ENCODE data around the gene SLC22A31.
A peak's percentile ranks its signal among the peaks of the same experiment; 100 is the strongest.

The SLC22A31 gene

DNA sequence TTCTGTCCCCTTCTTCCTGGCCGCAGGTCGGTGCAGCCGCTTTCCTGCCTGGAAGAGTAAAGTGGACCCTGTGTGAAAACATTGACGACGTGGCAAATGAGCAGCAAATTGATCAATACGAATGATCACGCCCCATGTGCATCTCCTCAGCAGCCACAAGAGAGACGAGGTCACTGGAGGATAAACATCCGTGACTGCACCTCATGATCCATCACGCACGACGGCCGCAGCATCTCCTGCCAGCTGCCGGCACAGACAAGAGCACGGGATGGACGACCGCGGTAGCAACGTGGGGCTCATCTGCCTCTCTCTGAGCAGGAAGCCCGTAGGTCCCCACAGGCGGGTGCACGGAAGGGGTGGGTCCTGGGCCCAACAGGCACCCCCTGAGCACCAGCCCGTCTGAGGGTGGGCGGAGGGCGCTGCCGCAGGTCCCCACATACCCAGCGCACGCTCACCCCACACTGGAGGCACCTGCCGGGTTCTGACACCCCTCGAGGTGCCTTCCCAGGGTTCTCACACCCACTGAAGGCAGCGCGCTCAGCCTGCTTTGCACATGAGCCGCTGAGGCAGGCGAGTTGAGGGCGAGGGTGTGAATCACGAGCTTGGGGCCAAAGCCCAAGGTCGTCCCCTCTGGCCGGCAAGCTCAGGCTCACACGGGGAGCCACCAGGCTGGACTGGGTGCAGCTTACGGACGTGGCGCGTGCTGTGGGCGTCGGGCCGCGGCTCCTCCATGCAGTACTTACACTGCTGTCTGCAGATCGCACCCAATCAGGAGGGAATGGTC is 41.1 kb downstream of the SLC22A31 start:
- H3K4me1 ChIP-seq (ENCODE audit: control extremely low read depth in 1 of 4, control insufficient read depth in 4 of 4, insufficient read depth in 4 of 4, low read length in 3 of 4), result peaks cover 0 to 27% (median 17%) of the 10 kb centered on the region in 4 experiments
- no peak overlapping the region for H3K4me3 ChIP-seq (ENCODE audit: control insufficient read depth in 1 of 7, extremely low read depth in 1 of 7, insufficient read depth in 4 of 7, low read depth in 2 of 7, low read length in 6 of 7)
- no peak overlapping the region for H3K27ac ChIP-seq (ENCODE audit: insufficient read depth in 1 of 2, low read depth in 1 of 2, low read length in 2 of 2, poor library complexity in 1 of 2, severe bottlenecking in 2 of 2)
- no peak for DNase-seq
- H3K27me3 ChIP-seq (replicated peaks in 2 of 5; ENCODE audit: control insufficient read depth in 4 of 5, insufficient read depth in 5 of 5, low read length in 4 of 5), result no peaks in the 10 kb centered on the region
- no peaks in the 10 kb centered on the region for H3K9me3 ChIP-seq (ENCODE audit: control extremely low read depth in 1 of 5, control insufficient read depth in 4 of 5, insufficient read depth in 2 of 5, low read depth in 1 of 5, low read length in 4 of 5)
- no peaks in the 10 kb centered on the region for H3K36me3 ChIP-seq (ENCODE audit: control insufficient read depth in 4 of 4, insufficient read depth in 4 of 4, low read length in 3 of 4)
- POLR2A ChIA-PET, result no interaction called here
- CTCF ChIA-PET, result interaction anchor here (1.0 to 1.3 kb wide), 2 partner anchors 8 to 334 kb away, joined by 3 read pairs; no protein-coding TSS in a partner anchor
- WGBS (ENCODE audit: insufficient coverage), result 94% methylated on average over 48 of the region's 48 CpGs

DNA sequence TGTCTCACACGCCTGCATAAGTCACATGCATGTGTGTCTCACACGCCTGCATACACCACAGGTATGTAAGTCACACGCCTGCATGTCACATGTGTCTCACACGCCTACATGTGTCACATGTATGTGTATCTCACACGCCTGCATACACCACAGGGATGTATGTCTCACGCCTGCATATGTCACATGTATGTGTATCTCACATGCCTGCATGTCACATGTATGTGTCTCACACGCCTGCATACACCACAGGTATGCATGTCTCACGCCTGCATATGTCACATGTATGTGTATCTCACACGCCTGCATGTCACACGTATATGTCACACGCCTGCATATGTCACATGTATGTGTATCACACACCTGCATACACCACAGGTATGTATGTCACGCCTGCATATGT is 42.6 kb downstream of the SLC22A31 start:
- Histone ChIP-seq H3K9me3 (ENCODE audit: control extremely low read depth in 1 of 5, control insufficient read depth in 4 of 5, insufficient read depth in 2 of 5, low read depth in 1 of 5, low read length in 4 of 5) (no peaks in the 10 kb centered on the region), H3K4me1 (ENCODE audit: control extremely low read depth in 1 of 4, control insufficient read depth in 4 of 4, insufficient read depth in 4 of 4, low read length in 3 of 4) (peaks cover 0 to 27% (median 17%) of the 10 kb centered on the region in 4 experiments), H3K36me3 (ENCODE audit: control insufficient read depth in 4 of 4, insufficient read depth in 4 of 4, low read length in 3 of 4) (peaks cover 0 to 2% (median under 1%) of the 10 kb centered on the region in 4 experiments), H3K4me3 (ENCODE audit: control insufficient read depth in 1 of 7, extremely low read depth in 1 of 7, insufficient read depth in 4 of 7, low read depth in 2 of 7, low read length in 6 of 7) (no peak overlapping the region), H3K27me3 (replicated peaks in 2 of 5; ENCODE audit: control insufficient read depth in 4 of 5, insufficient read depth in 5 of 5, low read length in 4 of 5) (no peaks in the 10 kb centered on the region), H3K27ac (ENCODE audit: insufficient read depth in 1 of 2, low read depth in 1 of 2, low read length in 2 of 2, poor library complexity in 1 of 2, severe bottlenecking in 2 of 2) (no peak overlapping the region)
- 93% methylated on average over 12 of the region's 12 CpGs for WGBS (ENCODE audit: insufficient coverage)
- POLR2A ChIA-PET, result no interaction called here
- CTCF ChIA-PET, result no interaction called here
- DNase-seq, result no peak

- Histone ChIP-seq H3K9me3 (ENCODE audit: control extremely low read depth in 1 of 5, control insufficient read depth in 4 of 5, insufficient read depth in 2 of 5, low read depth in 1 of 5, low read length in 4 of 5) (no peaks in the 10 kb centered on the region), H3K27ac (ENCODE audit: insufficient read depth in 1 of 2, low read depth in 1 of 2, low read length in 2 of 2, poor library complexity in 1 of 2, severe bottlenecking in 2 of 2) (no peak overlapping the region), H3K4me1 (ENCODE audit: control extremely low read depth in 1 of 4, control insufficient read depth in 4 of 4, insufficient read depth in 4 of 4, low read length in 3 of 4) (peaks cover 0 to 27% (median 17%) of the 10 kb centered on the region in 4 experiments), H3K4me3 (ENCODE audit: control insufficient read depth in 1 of 7, extremely low read depth in 1 of 7, insufficient read depth in 4 of 7, low read depth in 2 of 7, low read length in 6 of 7) (no peak overlapping the region), H3K36me3 (ENCODE audit: control insufficient read depth in 4 of 4, insufficient read depth in 4 of 4, low read length in 3 of 4) (peaks cover 0 to 8% (median 2%) of the 10 kb centered on the region in 4 experiments), H3K27me3 (replicated peaks in 2 of 5; ENCODE audit: control insufficient read depth in 4 of 5, insufficient read depth in 5 of 5, low read length in 4 of 5) (no peaks in the 10 kb centered on the region)
- no peak for DNase-seq
- ChIA-PET POLR2A (interaction anchor here (0.7 kb wide), 2 partner anchors 57 to 349 kb away, joined by 3 read pairs; no protein-coding TSS in a partner anchor), CTCF (interaction anchor here (0.8 to 2.0 kb wide), 14 partner anchors 8 to 344 kb away, joined by 3 to 9 read pairs (median 4); partner anchors contain the start of genes GALNS and TRAPPC2L)
- WGBS (ENCODE audit: insufficient coverage), result 77% methylated on average over 22 of the region's 26 CpGs
Measured at GRCh38 chr16:89156740-89157645, 43.3 kb downstream of the SLC22A31 start.

DNA sequence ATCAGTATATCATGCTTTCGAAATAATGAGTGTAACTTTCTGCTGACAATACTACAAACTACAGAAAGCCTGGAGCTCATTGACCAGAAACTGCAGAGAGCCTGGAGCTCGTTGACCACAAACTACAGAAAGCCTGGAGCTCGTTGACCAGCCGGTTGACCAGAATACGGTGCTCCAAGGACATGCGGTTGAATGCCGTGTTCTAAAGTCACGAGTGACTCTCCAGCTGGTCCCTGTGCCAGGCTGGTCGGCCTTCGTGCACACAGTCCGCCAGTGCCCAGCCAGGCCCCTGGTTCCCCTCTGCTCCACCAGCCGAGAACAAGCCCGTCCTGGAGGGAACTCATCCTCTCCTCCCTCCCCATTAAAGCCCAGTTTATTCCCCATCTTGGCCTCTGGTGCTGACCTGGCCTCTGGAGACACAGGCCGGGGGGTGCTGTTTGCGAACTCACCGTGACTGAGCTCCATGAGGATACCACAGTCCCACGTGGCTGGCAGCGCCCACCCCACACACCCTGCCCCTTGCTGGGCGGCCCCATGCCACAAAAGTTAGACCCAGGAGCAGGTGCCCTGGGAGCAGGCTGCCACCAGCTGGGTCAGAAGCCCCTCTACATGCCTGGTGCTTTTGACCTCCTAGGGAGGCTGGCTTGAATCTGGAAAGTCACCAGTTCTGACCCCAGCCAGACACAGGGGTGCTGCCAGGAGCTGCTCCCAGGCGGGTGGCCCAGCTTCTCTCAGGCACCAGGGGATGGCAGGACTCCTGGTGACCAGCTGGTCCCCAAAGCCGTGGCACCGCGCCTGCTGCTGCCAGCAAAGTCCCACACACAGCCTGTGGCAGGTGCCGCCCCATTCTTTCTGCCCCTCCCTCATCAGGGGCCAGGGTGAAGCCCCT is 44.2 kb downstream of the SLC22A31 start:
- DNase-seq, result peak; percentile 44 to 80 (median 75)
- POLR2A ChIA-PET, result interaction anchor here (0.6 to 0.7 kb wide), 3 partner anchors 8 to 348 kb away, joined by 3 read pairs; no protein-coding TSS in a partner anchor
- H3K4me1 ChIP-seq (ENCODE audit: control extremely low read depth in 1 of 4, control insufficient read depth in 4 of 4, insufficient read depth in 4 of 4, low read length in 3 of 4), result peaks cover 0 to 27% (median 17%) of the 10 kb centered on the region in 4 experiments
- peaks cover 0 to 15% (median 8%) of the 10 kb centered on the region in 4 experiments for H3K36me3 ChIP-seq (ENCODE audit: control insufficient read depth in 4 of 4, insufficient read depth in 4 of 4, low read length in 3 of 4)
- CTCF ChIA-PET, result interaction anchor here (0.8 to 2.0 kb wide), 23 partner anchors 9 to 413 kb away, joined by 3 to 9 read pairs (median 3); partner anchors contain the start of genes GALNS and TRAPPC2L
- 57% methylated on average over 22 of the region's 24 CpGs for WGBS (ENCODE audit: insufficient coverage)
- no peak overlapping the region for H3K4me3 ChIP-seq (ENCODE audit: control insufficient read depth in 1 of 7, extremely low read depth in 1 of 7, insufficient read depth in 4 of 7, low read depth in 2 of 7, low read length in 6 of 7)
- no peaks in the 10 kb centered on the region for H3K27me3 ChIP-seq (replicated peaks in 2 of 5; ENCODE audit: control insufficient read depth in 4 of 5, insufficient read depth in 5 of 5, low read length in 4 of 5)
- no peak overlapping the region for H3K27ac ChIP-seq (ENCODE audit: insufficient read depth in 1 of 2, low read depth in 1 of 2, low read length in 2 of 2, poor library complexity in 1 of 2, severe bottlenecking in 2 of 2)
- H3K9me3 ChIP-seq (ENCODE audit: control extremely low read depth in 1 of 5, control insufficient read depth in 4 of 5, insufficient read depth in 2 of 5, low read depth in 1 of 5, low read length in 4 of 5), result no peaks in the 10 kb centered on the region

DNA sequence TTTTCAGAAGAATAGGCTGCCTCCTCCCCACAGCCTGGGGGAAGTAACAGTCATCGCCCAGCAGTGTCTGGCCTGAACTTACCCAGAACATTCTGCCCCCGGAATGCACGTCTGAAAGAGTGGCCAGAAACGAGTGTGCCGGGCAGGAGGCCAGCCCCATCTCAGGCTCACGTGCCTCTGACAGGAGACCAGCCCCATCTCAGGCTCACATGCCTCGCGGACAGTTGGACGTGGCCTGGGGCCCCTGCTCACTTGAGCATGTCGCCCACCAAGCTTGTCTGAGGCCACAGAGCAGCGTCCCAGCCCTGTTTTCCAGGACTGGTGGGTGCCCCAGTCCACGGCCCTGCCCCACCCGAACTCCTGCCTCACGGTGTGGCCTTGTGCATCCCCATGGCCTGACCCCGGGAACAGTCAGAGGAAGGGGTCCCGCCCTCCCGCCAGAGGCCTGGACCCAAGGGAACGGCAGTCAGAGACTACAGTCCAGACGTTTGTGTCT is 45.1 kb downstream of the SLC22A31 start:
- POLR2A ChIA-PET, result interaction anchor here (0.6 kb wide), 1 partner anchor 9 kb away, joined by 3 read pairs; no protein-coding TSS in a partner anchor
- Histone ChIP-seq H3K36me3 (ENCODE audit: control insufficient read depth in 4 of 4, insufficient read depth in 4 of 4, low read length in 3 of 4) (peaks cover 0 to 24% (median 15%) of the 10 kb centered on the region in 4 experiments), H3K9me3 (ENCODE audit: control extremely low read depth in 1 of 5, control insufficient read depth in 4 of 5, insufficient read depth in 2 of 5, low read depth in 1 of 5, low read length in 4 of 5) (no peaks in the 10 kb centered on the region), H3K4me1 (ENCODE audit: control extremely low read depth in 1 of 4, control insufficient read depth in 4 of 4, insufficient read depth in 4 of 4, low read length in 3 of 4) (peaks cover 0 to 27% (median 17%) of the 10 kb centered on the region in 4 experiments), H3K4me3 (ENCODE audit: control insufficient read depth in 1 of 7, extremely low read depth in 1 of 7, insufficient read depth in 4 of 7, low read depth in 2 of 7, low read length in 6 of 7) (no peak overlapping the region), H3K27me3 (replicated peaks in 2 of 5; ENCODE audit: control insufficient read depth in 4 of 5, insufficient read depth in 5 of 5, low read length in 4 of 5) (no peaks in the 10 kb centered on the region), H3K27ac (ENCODE audit: insufficient read depth in 1 of 2, low read depth in 1 of 2, low read length in 2 of 2, poor library complexity in 1 of 2, severe bottlenecking in 2 of 2) (no peak overlapping the region)
- 72% methylated on average over 17 of the region's 19 CpGs for WGBS (ENCODE audit: insufficient coverage)
- DNase-seq, result no peak
- CTCF ChIA-PET, result interaction anchor here (0.8 to 2.0 kb wide), 16 partner anchors 10 to 412 kb away, joined by 3 to 9 read pairs (median 4); no protein-coding TSS in a partner anchor

All from common myeloid progenitor, CD34-positive (primary cell).